Measurements from ENCODE around the gene TMEM108.

The TMEM108 gene

DNA sequence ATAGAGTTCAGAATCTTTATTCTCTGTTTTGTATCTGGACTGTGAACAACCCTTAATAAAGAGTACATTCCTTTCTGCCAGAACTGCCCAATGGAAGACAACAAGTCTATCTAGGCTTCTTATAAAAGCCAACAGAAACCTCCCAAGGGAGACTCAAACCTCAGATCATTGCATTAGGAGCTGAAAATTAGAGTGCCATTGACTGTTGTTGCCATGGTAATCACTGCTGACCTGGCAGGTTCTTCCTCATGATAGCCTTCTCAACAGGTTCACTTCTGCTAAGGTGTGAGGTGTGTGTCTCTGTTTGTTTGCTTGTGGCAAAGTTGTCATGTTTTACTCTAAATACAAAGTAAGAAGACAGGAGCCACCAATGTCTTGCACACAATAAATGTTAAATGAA, 79.2 kb downstream of the TMEM108 start:
- DNase-seq (ENCODE audit: low read depth): no peak

DNA sequence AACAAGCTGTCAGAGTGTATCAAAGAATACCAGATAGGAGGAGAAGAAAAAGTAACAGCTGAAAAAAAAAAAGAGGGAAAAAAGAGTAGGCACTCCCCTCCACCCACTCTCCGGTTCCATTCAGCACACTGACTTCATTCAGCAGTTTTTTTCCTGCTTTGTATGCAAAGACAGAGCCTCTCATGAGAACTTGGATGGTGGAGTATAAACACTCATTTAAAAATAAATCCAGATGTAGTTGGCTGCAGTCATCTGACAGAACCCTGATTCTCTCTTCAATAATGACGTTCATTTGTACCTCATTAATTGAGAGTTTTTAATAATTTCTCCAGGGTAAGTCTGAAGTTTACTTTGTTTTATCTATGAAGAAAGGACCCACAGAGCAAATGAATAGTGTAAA, 81.0 kb downstream of the TMEM108 start:
- DNase-seq (ENCODE audit: low read depth): no peak

DNA sequence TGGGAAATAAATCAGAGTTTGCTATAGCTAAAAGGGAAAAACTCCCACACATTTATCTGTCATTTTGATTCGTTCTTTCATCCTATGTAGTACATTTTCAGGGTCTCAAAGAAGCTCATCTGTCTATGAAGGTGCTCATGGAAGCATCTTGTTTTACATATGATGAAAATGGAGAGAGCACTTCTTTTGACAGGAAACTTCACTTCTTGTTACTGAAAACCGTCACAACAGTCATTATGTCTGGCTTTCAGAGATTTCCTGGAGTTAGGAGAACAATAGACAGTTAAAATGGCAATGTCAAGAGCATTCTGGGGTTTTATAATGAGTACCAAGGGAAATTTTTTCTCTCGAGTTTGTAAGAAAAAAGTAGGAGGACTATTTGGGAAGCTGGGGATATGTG, 83.3 kb downstream of the TMEM108 start:
- DNase-seq (ENCODE audit: low read depth): no peak

- DNase-seq (ENCODE audit: low read depth): no peak
Measured at GRCh38 chr3:133123636-133124035, 85.4 kb downstream of the TMEM108 start.

GRCh38 chr3:133124511-133124910, 86.3 kb downstream of the TMEM108 start:
- DNase-seq (ENCODE audit: low read depth): peak; percentile 26

DNA sequence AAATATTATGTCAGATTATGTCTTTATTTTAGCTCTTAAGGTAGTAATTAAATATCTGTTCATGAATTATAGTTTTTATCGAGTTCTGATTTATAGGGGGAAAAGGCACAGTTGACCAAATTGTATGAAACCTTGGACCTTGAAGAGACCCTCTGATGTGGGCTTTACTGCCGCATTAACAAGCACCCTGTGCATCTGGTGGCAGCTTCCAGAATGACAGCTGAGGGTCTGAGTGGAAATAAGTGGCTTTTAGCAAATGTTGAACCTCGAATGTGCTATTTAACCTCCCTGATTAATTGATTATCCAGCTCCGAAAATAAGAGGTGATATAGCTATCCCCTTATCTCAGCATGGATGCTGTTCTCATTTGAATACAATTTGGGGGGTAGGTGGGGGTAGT, 87.0 kb downstream of the TMEM108 start:
- no peak for DNase-seq (ENCODE audit: low read depth)

GRCh38 chr3:133125802-133126201, 87.6 kb downstream of the TMEM108 start:
- DNase-seq (ENCODE audit: low read depth): no peak

GRCh38 chr3:133127381-133127780, 89.2 kb downstream of the TMEM108 start:
- DNase-seq (ENCODE audit: low read depth): no peak

GRCh38 chr3:133130168-133130567, 92.0 kb downstream of the TMEM108 start:
- no peak for DNase-seq (ENCODE audit: low read depth)

- no peak for DNase-seq (ENCODE audit: low read depth)
Measured at GRCh38 chr3:133135306-133135705, 97.1 kb downstream of the TMEM108 start.

GRCh38 chr3:133136114-133137041, 98.2 kb downstream of the TMEM108 start:
- no peak for DNase-seq (ENCODE audit: low read depth)

GRCh38 chr3:133137042-133137996, 99.1 kb downstream of the TMEM108 start:
- DNase-seq (ENCODE audit: low read depth): no peak

DNA sequence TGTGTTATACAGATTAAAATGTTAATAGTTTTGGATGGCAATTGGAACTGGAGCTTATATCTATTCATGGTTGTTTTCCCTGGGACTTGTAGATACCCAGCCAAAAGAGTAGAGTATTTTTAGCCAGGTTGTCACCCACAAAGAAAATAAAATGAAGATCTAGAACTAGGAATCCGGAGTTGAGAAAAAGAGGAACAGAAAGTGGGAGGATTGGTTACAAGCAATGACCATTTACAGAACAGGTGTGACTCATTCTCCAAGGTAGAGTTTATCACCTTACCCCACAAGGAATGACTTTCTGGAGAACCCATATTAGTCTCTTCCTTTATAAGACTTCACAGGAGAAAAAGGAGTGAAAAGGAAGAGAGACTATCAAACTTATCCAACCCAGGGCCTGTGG, 99.8 kb downstream of the TMEM108 start:
- no peak for DNase-seq (ENCODE audit: low read depth)

GRCh38 chr3:133152056-133152455, 113.9 kb downstream of the TMEM108 start:
- DNase-seq (ENCODE audit: low read depth): no peak

GRCh38 chr3:133152681-133153220, 114.6 kb downstream of the TMEM108 start:
- DNase-seq (ENCODE audit: low read depth): no peak

GRCh38 chr3:133153382-133153781, 115.2 kb downstream of the TMEM108 start:
- no peak for DNase-seq (ENCODE audit: low read depth)

DNA sequence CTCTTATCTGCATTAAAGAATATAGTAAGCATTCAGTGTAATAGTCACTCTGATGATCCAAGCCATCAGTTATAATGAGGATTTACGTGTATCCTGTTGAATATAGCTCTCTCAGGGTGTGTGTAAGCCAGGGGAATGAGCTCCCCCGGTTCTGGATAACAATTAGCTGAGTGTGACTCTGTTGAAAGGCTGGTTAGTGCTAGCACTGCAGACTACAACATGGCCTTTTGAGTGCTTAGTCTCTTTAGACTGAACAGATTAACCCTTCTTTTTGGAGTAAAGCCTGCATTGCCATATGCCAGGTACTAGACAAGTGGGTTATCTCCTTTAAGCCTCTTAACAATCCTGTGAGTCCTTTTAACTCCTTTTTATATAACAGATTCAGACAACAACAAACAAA, 119.5 kb downstream of the TMEM108 start:
- DNase-seq (ENCODE audit: low read depth): no peak

DNA sequence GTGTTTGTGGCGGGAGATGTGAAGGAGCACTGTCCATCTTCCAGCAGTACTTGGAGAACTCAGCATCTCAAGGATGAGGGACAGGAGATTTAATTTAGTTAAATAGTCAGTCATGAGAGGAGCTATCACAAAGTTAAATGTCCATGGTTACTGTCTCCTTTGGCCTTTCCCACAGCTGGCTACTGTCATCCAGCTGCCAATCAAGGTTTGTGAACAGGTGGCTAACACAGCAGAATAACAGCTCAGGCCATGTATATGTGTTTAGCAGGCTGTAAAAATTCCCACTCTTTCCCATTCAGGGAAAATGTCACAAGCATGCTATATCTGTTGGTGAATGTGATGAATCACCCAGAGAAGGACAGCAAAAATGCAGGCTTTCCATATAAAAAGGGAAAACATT, 120.5 kb downstream of the TMEM108 start:
- DNase-seq (ENCODE audit: low read depth): no peak

GRCh38 chr3:133159498-133160475, 121.6 kb downstream of the TMEM108 start:
- no peak for DNase-seq (ENCODE audit: low read depth)

- no peak for DNase-seq (ENCODE audit: low read depth)
Measured at GRCh38 chr3:133161656-133162055, 123.5 kb downstream of the TMEM108 start.

DNA sequence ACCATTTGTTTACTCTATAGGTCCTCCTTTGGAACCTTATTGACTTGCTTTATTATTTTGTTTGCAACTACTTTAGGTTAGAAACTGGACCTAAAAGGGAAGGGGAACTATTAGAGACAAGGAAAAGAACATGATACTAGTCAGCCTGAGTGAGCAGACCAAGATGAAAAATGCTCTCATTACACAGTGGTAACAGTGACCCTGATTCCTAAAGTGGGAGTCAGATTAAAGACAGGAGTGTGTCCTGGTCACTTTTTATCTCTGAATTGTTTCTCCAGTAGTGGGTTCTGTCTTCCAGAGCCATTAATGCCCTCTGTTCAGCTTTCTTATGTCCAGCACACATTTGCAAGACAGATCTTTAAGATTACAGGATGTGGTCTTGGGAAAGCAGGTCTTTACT, 124.1 kb downstream of the TMEM108 start:
- no peak for DNase-seq (ENCODE audit: low read depth)
